AG10803 (cell line): ENCODE data around the gene SLC2A6.

Source experiments
- DNase-seq: peaks from one replicate; pipeline ENCODE4 v3.0.0; 2010; ENCODE audit warnings: low read depth
- H3K4me3 ChIP-seq: 2 replicates; pipeline ENCODE4 v1.5.1; 2011; ENCODE audit warnings: mild to moderate bottlenecking, low read length, control low read depth
- CTCF ChIP-seq: conservative IDR thresholded peaks from 2 replicates; pipeline ENCODE4 v1.5.1; 2011; ENCODE audit warnings: mild to moderate bottlenecking, low read length, control low read depth, inconsistent platforms

The SLC2A6 gene

GRCh38 chr9:133493845-133494540 lies 15.1 kb upstream of the SLC2A6 start:
- no peak for DNase-seq
- H3K4me3 ChIP-seq: no peak overlapping the region
- no peak for TF ChIP-seq CTCF

GRCh38 chr9:133493428-133493827 lies 14.5 kb upstream of the SLC2A6 start:
- H3K4me3 ChIP-seq: no peak overlapping the region
- no peak for DNase-seq
- TF ChIP-seq CTCF: no peak

- DNase-seq: peak; percentile 43
- TF ChIP-seq CTCF: no peak
- no peak overlapping the region for H3K4me3 ChIP-seq
Observed at GRCh38 chr9:133492061-133493021, 13.4 kb upstream of the SLC2A6 start.

GRCh38 chr9:133491656-133491925 lies 12.7 kb upstream of the SLC2A6 start:
- no peak for DNase-seq
- no peak overlapping the region for H3K4me3 ChIP-seq
- TF ChIP-seq CTCF: no peak

GRCh38 chr9:133490865-133491655 lies 12.2 kb upstream of the SLC2A6 start:
- H3K4me3 ChIP-seq: no peak overlapping the region
- no peak for DNase-seq

GRCh38 chr9:133490201-133490681 lies 11.3 kb upstream of the SLC2A6 start:
- no peak for DNase-seq
- no peak overlapping the region for H3K4me3 ChIP-seq

More at GRCh38 chr9:133490865-133491655, 12.2 kb upstream of the SLC2A6 start:
- no peak for TF ChIP-seq CTCF

More at GRCh38 chr9:133490201-133490681, 11.3 kb upstream of the SLC2A6 start:
- no peak for TF ChIP-seq CTCF
